ENCODE measurements around the gene PRKCZ. TPM values are rescaled to one million over a fixed set of nuclear protein-coding genes. Genes with fewer than 3 reads are reported as not detected.

PRKCZ gene
- total RNA-seq, 1 experiment from 2014 or later = 45.9 TPM

GRCh38 chr1:2095394-2095793, 45.2 kb downstream of the PRKCZ start:
- Histone ChIP-seq H3K27me3 (replicated peaks; ENCODE audit: control insufficient read depth, insufficient read depth, low read length) (no peaks in the 10 kb centered on the region), H3K9me3 (peaks cover 11% of the 10 kb centered on the region), H3K36me3 (ENCODE audit: control insufficient read depth, insufficient read depth, low read length) (peaks cover 1% of the 10 kb centered on the region; the same call in 1 of the 2 replicates), H3K4me1 (no peaks in the 10 kb centered on the region), H3K4me3 (ENCODE audit: low read depth, low read length) (no peak overlapping the region)
- TF ChIP-seq CTCF (IDR thresholded peaks at IDR 0.05; ENCODE audit: insufficient read depth in 1 of 2, low read depth in 1 of 2, low read length in 1 of 2, severe bottlenecking in 1 of 2, unreplicated experiment in 1 of 2) = no peak
- peaks cover 24% of the 10 kb centered on the region for H3K36me3 Mint-ChIP-seq (ENCODE audit: insufficient read depth, unreplicated experiment)
- POLR2A ChIA-PET = no interaction called here
- no peaks in the 10 kb centered on the region for H3K4me1 Mint-ChIP-seq (ENCODE audit: low read depth, unreplicated experiment)
- no peaks in the 10 kb centered on the region for H3K27me3 Mint-ChIP-seq (ENCODE audit: insufficient read depth, unreplicated experiment)
- H3K4me3 Mint-ChIP-seq (ENCODE audit: unreplicated experiment) = no peak overlapping the region
- intact Hi-C loops (cut with micrococcal nuclease; ENCODE audit: unreplicated experiment) = no loop called here
- no peak overlapping the region for H3K27ac Mint-ChIP-seq (ENCODE audit: unreplicated experiment)
- DNase-seq = no peak
- CTCF ChIA-PET = no interaction called here
- no TSS peak for BruUV-seq (replicated peaks)
- peaks cover 9% of the 10 kb centered on the region for H3K9me3 Mint-ChIP-seq (ENCODE audit: unreplicated experiment)

GRCh38 chr1:2095981-2096736, 45.9 kb downstream of the PRKCZ start:
- POLR2A ChIA-PET = no interaction called here
- Mint-ChIP-seq H3K27me3 (ENCODE audit: insufficient read depth, unreplicated experiment) (no peaks in the 10 kb centered on the region), H3K4me3 (ENCODE audit: unreplicated experiment) (no peak overlapping the region), H3K9me3 (ENCODE audit: unreplicated experiment) (peaks cover 9% of the 10 kb centered on the region), H3K36me3 (ENCODE audit: insufficient read depth, unreplicated experiment) (peaks cover 24% of the 10 kb centered on the region), H3K27ac (ENCODE audit: unreplicated experiment) (no peak overlapping the region), H3K4me1 (ENCODE audit: low read depth, unreplicated experiment) (no peaks in the 10 kb centered on the region)
- no peak for TF ChIP-seq CTCF (IDR thresholded peaks at IDR 0.05; ENCODE audit: insufficient read depth in 1 of 2, low read depth in 1 of 2, low read length in 1 of 2, severe bottlenecking in 1 of 2, unreplicated experiment in 1 of 2)
- BruUV-seq (replicated peaks) = no TSS peak
- Histone ChIP-seq H3K36me3 (ENCODE audit: control insufficient read depth, insufficient read depth, low read length) (peaks cover 1% of the 10 kb centered on the region; the same call in 1 of the 2 replicates), H3K9me3 (peaks cover 11% of the 10 kb centered on the region), H3K27me3 (replicated peaks; ENCODE audit: control insufficient read depth, insufficient read depth, low read length) (no peaks in the 10 kb centered on the region), H3K4me3 (ENCODE audit: low read depth, low read length) (no peak overlapping the region), H3K4me1 (no peaks in the 10 kb centered on the region)
- CTCF ChIA-PET = no interaction called here
- DNase-seq = no peak
- intact Hi-C loops (cut with micrococcal nuclease; ENCODE audit: unreplicated experiment) = no loop called here

GRCh38 chr1:2097386-2098300, 47.4 kb downstream of the PRKCZ start:
- no peak for TF ChIP-seq CTCF (IDR thresholded peaks at IDR 0.05; ENCODE audit: insufficient read depth in 1 of 2, low read depth in 1 of 2, low read length in 1 of 2, severe bottlenecking in 1 of 2, unreplicated experiment in 1 of 2)
- intact Hi-C loops (cut with micrococcal nuclease; ENCODE audit: unreplicated experiment) = no loop called here
- H3K4me1 ChIP-seq = no peaks in the 10 kb centered on the region
- Mint-ChIP-seq H3K27ac (ENCODE audit: unreplicated experiment) (peak overlapping the region; percentile 43), H3K27me3 (ENCODE audit: insufficient read depth, unreplicated experiment) (no peaks in the 10 kb centered on the region), H3K4me3 (ENCODE audit: unreplicated experiment) (no peak overlapping the region), H3K36me3 (ENCODE audit: insufficient read depth, unreplicated experiment) (peaks cover 24% of the 10 kb centered on the region), H3K4me1 (ENCODE audit: low read depth, unreplicated experiment) (no peaks in the 10 kb centered on the region), H3K9me3 (ENCODE audit: unreplicated experiment) (peaks cover 9% of the 10 kb centered on the region)
- no peaks in the 10 kb centered on the region for H3K27me3 ChIP-seq (replicated peaks; ENCODE audit: control insufficient read depth, insufficient read depth, low read length)
- H3K36me3 ChIP-seq (ENCODE audit: control insufficient read depth, insufficient read depth, low read length) = peaks cover 1% of the 10 kb centered on the region; the same call in 1 of the 2 replicates
- H3K4me3 ChIP-seq (ENCODE audit: low read depth, low read length) = no peak overlapping the region
- ChIA-PET POLR2A (no interaction called here), CTCF (no interaction called here)
- H3K9me3 ChIP-seq = peaks cover 11% of the 10 kb centered on the region
- no TSS peak for BruUV-seq (replicated peaks)
- no peak for DNase-seq
